ENCODE measurements around the gene CCT6A.
"Not testable (repeated sequence)": the region's sequence is repeated elsewhere in the genome, so short reads cannot be mapped to it uniquely, and the experiment has no call there.

DNA sequence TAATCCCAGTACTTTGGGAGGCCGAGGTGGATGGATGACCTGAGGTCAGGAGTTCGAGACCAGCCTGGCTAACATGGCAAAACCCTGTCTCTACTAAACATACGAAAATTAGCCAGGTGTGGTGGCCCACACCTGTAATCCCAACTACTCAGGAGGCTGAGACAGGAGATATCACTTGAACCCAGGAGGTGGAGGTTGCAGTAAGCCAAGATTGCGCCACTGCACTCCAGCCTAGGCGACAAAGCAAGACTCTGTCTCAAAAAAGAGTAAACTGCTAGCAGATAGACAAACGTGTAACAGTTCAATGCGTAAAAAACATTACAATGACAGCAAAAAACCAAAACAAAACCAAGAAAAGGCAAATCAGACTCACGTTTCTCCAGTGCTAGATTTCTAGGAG, 20.0 kb upstream of the CCT6A start:
- not testable (repeated sequence) for TF ChIP-seq ZNF24 (IDR thresholded peaks at IDR 0.05); SP1 (CRISPR knock-in tag; IDR thresholded peaks at IDR 0.05); CHD2 (IDR thresholded peaks at IDR 0.05; ENCODE audit: low read depth, low read length); TCF7L2 (IDR thresholded peaks at IDR 0.05; ENCODE audit: low read depth, low read length); TEAD4 (IDR thresholded peaks at IDR 0.05; ENCODE audit: low read length); TEAD4 (CRISPR knock-in tag; IDR thresholded peaks at IDR 0.05; ENCODE audit: borderline replicate concordance); SAP30 (IDR thresholded peaks at IDR 0.05; ENCODE audit: borderline replicate concordance, insufficient read depth, low read depth, low read length, poor library complexity, severe bottlenecking); POLR2A (conservative IDR thresholded peaks at IDR 0.05); SAFB (IDR thresholded peaks at IDR 0.05; ENCODE audit: borderline replicate concordance, low read depth, low read length); TEAD2 (tag; IDR thresholded peaks at IDR 0.05); JUNB (CRISPR knock-in tag; conservative IDR thresholded peaks at IDR 0.05); SPI1 (IDR thresholded peaks at IDR 0.05; ENCODE audit: borderline replicate concordance, low read depth, low read length); ZNF644 (tag; IDR thresholded peaks at IDR 0.05; ENCODE audit: low read depth); TAF7 (tag; IDR thresholded peaks at IDR 0.05); SNRNP70 (optimal IDR thresholded peaks at IDR 0.05; ENCODE audit: low read depth, low read length)
